ENCODE results near the gene SMIM43. TPM values are rescaled to one million over a fixed set of nuclear protein-coding genes. Genes with fewer than 3 reads are reported as not detected.

The SMIM43 gene
- total RNA-seq (2014; rRNA removed; shearing (Covaris generic)) = not detected in 2 replicates
- not detected in 2 replicates for polyA plus RNA-seq (2015; cell fraction: cytosol; rRNA removed)
- not detected in 2 replicates for polyA plus RNA-seq (2015; cell fraction: nucleus; rRNA removed)

- no peak for DNase-seq (ENCODE audit: low read depth)
Observed at GRCh38 chr4:121764702-121765367, at the start of gene SMIM43. Gene SMIM43 (minus strand): TSS chr4:121765164. CDS start chr4:121765105, 59 bp downstream.

- DNase-seq (ENCODE audit: low read depth) = no peak
Observed at GRCh38 chr4:121814756-121815155, 49.8 kb upstream of the SMIM43 start.

- DNase-seq (ENCODE audit: low read depth) = no peak
Observed at GRCh38 chr4:121811122-121811521, 46.2 kb upstream of the SMIM43 start.

- no peak for DNase-seq (ENCODE audit: low read depth)
Observed at GRCh38 chr4:121806411-121806810, 41.4 kb upstream of the SMIM43 start.

GRCh38 chr4:121801715-121802075 is 36.7 kb upstream of the SMIM43 start:
- DNase-seq (ENCODE audit: low read depth) = no peak

GRCh38 chr4:121800961-121801714 is 36.2 kb upstream of the SMIM43 start, which contains the start of gene EXOSC9:
Gene EXOSC9 (plus strand): TSS chr4:121801323. CDS start chr4:121801425, 102 bp downstream.
- peak; percentile 89 for DNase-seq (ENCODE audit: low read depth)

- no peak for DNase-seq (ENCODE audit: low read depth)
Observed at GRCh38 chr4:121800638-121800960, 35.6 kb upstream of the SMIM43 start.

- DNase-seq (ENCODE audit: low read depth) = no peak
Observed at GRCh38 chr4:121799867-121800501, 35.0 kb upstream of the SMIM43 start.

GRCh38 chr4:121799208-121799823 is 34.4 kb upstream of the SMIM43 start:
- DNase-seq (ENCODE audit: low read depth) = no peak

- DNase-seq (ENCODE audit: low read depth) = no peak
Observed at GRCh38 chr4:121796283-121796682, 31.3 kb upstream of the SMIM43 start.

- DNase-seq (ENCODE audit: low read depth) = no peak
Observed at GRCh38 chr4:121794505-121795188, 29.7 kb upstream of the SMIM43 start.

GRCh38 chr4:121792966-121793365 is 28.0 kb upstream of the SMIM43 start:
- DNase-seq (ENCODE audit: low read depth) = no peak

GRCh38 chr4:121791481-121791880 is 26.5 kb upstream of the SMIM43 start:
- DNase-seq (ENCODE audit: low read depth) = peak; percentile 42

GRCh38 chr4:121790976-121791375 is 26.0 kb upstream of the SMIM43 start:
- DNase-seq (ENCODE audit: low read depth) = no peak

GRCh38 chr4:121789960-121790829 is 25.2 kb upstream of the SMIM43 start:
- peak; percentile 86 for DNase-seq (ENCODE audit: low read depth)

- DNase-seq (ENCODE audit: low read depth) = no peak
Observed at GRCh38 chr4:121789455-121789854, 24.5 kb upstream of the SMIM43 start.

- DNase-seq (ENCODE audit: low read depth) = no peak
Observed at GRCh38 chr4:121788896-121789295, 23.9 kb upstream of the SMIM43 start.

GRCh38 chr4:121786221-121786620 is 21.3 kb upstream of the SMIM43 start:
- no peak for DNase-seq (ENCODE audit: low read depth)

- no peak for DNase-seq (ENCODE audit: low read depth)
Observed at GRCh38 chr4:121785479-121785878, 20.5 kb upstream of the SMIM43 start.

- peak; percentile 85 for DNase-seq (ENCODE audit: low read depth)
Observed at GRCh38 chr4:121784975-121785374, 20.0 kb upstream of the SMIM43 start.

All from HT1080 (cell line).